ENCODE results near the gene GNAI3.

GNAI3 gene

GRCh38 chr1:109548321-109549267, at the start of gene GNAI3:
TSS of gene GNAI3 (plus strand) at chr1:109548615. CDS start at chr1:109548721, 106 bp downstream.
- peak; percentile 84 for DNase-seq (ENCODE audit: low read depth)
- TF ChIP-seq CTCF (IDR thresholded peaks at IDR 0.05; ENCODE audit: control insufficient read depth, insufficient read depth, low read depth, low read length, missing control alignments), result no peak
- H3K4me3 ChIP-seq (ENCODE audit: control insufficient read depth, low read depth, low read length), result peak within 1 kb of the TSS; percentile 94

- DNase-seq (ENCODE audit: low read depth), result no peak
- no peak for TF ChIP-seq CTCF (IDR thresholded peaks at IDR 0.05; ENCODE audit: control insufficient read depth, insufficient read depth, low read depth, low read length, missing control alignments)
- H3K4me3 ChIP-seq (ENCODE audit: control insufficient read depth, low read depth, low read length), result no peak overlapping the region
These were observed 49.3 kb upstream of the GNAI3 start for GRCh38 chr1:109499081-109499480.

GRCh38 chr1:109499661-109500536, 48.5 kb upstream of the GNAI3 start:
- no peak for DNase-seq (ENCODE audit: low read depth)
- H3K4me3 ChIP-seq (ENCODE audit: control insufficient read depth, low read depth, low read length), result no peak overlapping the region
- peak; percentile 60 for TF ChIP-seq CTCF (IDR thresholded peaks at IDR 0.05; ENCODE audit: control insufficient read depth, insufficient read depth, low read depth, low read length, missing control alignments)

GRCh38 chr1:109500941-109501381, 47.5 kb upstream of the GNAI3 start:
- peak; percentile 85 for DNase-seq (ENCODE audit: low read depth)
- no peak overlapping the region for H3K4me3 ChIP-seq (ENCODE audit: control insufficient read depth, low read depth, low read length)
- no peak for TF ChIP-seq CTCF (IDR thresholded peaks at IDR 0.05; ENCODE audit: control insufficient read depth, insufficient read depth, low read depth, low read length, missing control alignments)

GRCh38 chr1:109501644-109502363, 46.6 kb upstream of the GNAI3 start:
- no peak overlapping the region for H3K4me3 ChIP-seq (ENCODE audit: control insufficient read depth, low read depth, low read length)
- TF ChIP-seq CTCF (IDR thresholded peaks at IDR 0.05; ENCODE audit: control insufficient read depth, insufficient read depth, low read depth, low read length, missing control alignments), result no peak
- no peak for DNase-seq (ENCODE audit: low read depth)

- DNase-seq (ENCODE audit: low read depth), result no peak
- no peak overlapping the region for H3K4me3 ChIP-seq (ENCODE audit: control insufficient read depth, low read depth, low read length)
- TF ChIP-seq CTCF (IDR thresholded peaks at IDR 0.05; ENCODE audit: control insufficient read depth, insufficient read depth, low read depth, low read length, missing control alignments), result no peak
These were observed 46.0 kb upstream of the GNAI3 start for GRCh38 chr1:109502364-109502851.

All from AG09309 (cell line).